Frontal cortex (tissue), 4 donors: ENCODE data around the gene TDRD5. TPM values are rescaled to one million over a fixed set of nuclear protein-coding genes. Genes with fewer than 3 reads are reported as not detected.

Source experiments
- DNase-seq, 2 donors: peaks; one replicate each; pipeline ENCODE4 v3.0.0; 2012; ENCODE audit warnings: low spot score in 2 of 2
- FAIRE-seq: peaks from 2 replicates; lab custom pipeline; 2012; peaks lifted over from hg19 to GRCh38; lab: Jason Lieb, UNC
- small RNA-seq: library from RNA; depleted of rRNA; stranded (forward); fragments of <200 nt; gene quantifications from one replicate; pipeline ENCODE3, GENCODE V24; 2014
- total RNA-seq: library from RNA; depleted of rRNA; stranded (reverse); fragments of >200 nt; gene quantifications from one replicate; pipeline ENCODE4 v1.2.3, GENCODE V29; 2014
- donor health status: control.
- donor health status: control.
- donor health status: control.

TDRD5 gene
- total RNA-seq, 1 donor from 2014 or later, result 2.9 TPM

DNA sequence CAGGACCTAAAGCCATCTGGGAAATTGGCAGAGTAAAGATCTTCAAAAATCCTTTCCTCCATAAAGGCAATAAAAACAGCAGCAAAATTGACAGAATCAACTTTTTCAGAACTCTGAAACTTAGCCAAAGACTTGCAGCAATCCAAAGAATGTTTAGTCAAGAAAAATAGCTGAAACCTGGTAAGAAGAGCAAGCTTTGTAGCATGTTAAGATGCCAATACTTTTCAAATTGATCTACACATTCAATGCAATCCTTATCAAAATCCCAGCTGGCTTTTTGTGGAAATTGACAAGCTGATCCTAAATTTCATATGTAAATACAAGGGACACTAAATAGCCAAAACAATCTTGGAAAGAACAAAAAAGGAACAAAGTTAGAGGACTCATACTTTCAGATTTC is 127.6 kb downstream of the TDRD5 start:
- no peak for FAIRE-seq
- DNase-seq, result no peak

DNA sequence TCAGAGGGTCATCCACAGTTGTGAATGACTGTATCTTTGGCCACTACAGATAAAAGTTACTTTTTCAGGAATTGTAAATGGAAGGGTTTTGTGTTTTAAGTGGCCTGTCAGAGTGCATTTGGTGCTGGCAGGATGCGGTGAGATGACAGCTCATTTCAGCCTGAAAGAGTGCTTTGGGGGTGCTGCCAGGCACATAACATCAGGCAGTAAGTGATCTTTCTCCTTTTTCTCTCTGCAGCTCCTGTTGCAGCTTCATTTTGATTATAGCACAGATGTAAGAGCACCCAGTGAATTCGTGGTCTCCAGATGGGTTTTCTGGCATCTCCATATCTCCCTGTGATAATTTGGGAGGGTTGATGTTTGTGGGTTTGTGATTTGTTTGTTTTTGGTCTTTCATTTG is 136.6 kb downstream of the TDRD5 start:
- no peak for FAIRE-seq
- DNase-seq, result no peak

DNA sequence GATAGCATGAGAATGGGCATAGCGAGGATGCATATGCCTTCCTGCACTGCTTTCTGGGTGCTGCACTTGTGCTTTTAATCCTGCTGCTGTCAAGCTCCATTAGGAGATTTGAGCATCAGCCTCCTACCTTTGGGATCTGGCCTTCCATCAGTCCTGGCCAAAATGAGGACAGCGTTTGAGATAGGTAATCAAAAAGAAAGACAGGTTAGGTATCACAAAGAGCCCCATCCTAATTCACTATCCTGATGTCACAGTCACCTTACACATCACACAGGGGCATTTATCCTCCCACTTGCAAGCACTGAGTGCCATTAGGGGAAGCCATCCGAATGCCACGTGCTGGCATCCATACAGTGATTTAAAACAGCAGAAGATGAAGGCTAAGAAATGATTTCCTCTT is 138.2 kb downstream of the TDRD5 start:
- FAIRE-seq (no peak), DNase-seq (no peak)

GRCh38 chr1:179731643-179732042 is 140.0 kb downstream of the TDRD5 start:
- no peak for DNase-seq
- no peak for FAIRE-seq

Small RNA genes lying within 50 kb of the gene (small RNA-seq; reads per million reads assigned to genes)
- gene RNU5F-2P, result 0.23 reads per million

Other genes with a start within 250 kb of the TDRD5 start
- 0.41 TPM for gene AXDND1, start 225.9 kb upstream of the TDRD5 start, total RNA-seq
- not detected for gene NPHS2, start 15.9 kb upstream of the TDRD5 start, total RNA-seq
- gene FAM163A, start 151.5 kb downstream of the TDRD5 start, total RNA-seq, result 0.41 TPM